SHP77 (cell line): ENCODE results near the gene PRPSAP1.

Experiments used
- DNase-seq, 2 experiments: peaks; one replicate each; lab custom pipeline; 2025; lab: John Stamatoyannopoulos, UW

PRPSAP1 gene

GRCh38 chr17:76353599-76354316, at the start of gene PRPSAP1:
Gene PRPSAP1, minus strand, starts transcription at chr17:76353916. Its CDS starts 213 bp downstream, at chr17:76353703.
- peak; percentile 96 for DNase-seq

- DNase-seq = no peak
Measured at GRCh38 chr17:76402711-76403110, 49.0 kb upstream of the PRPSAP1 start.

GRCh38 chr17:76399175-76400172, 45.8 kb upstream of the PRPSAP1 start:
- no peak for DNase-seq

GRCh38 chr17:76398523-76399174, 44.9 kb upstream of the PRPSAP1 start:
- no peak for DNase-seq

GRCh38 chr17:76397687-76398522, 44.2 kb upstream of the PRPSAP1 start:
- peak; percentile 93 for DNase-seq

- no peak for DNase-seq
Measured at GRCh38 chr17:76397184-76397583, 43.5 kb upstream of the PRPSAP1 start.

- no peak for DNase-seq
Measured at GRCh38 chr17:76395980-76396379, 42.3 kb upstream of the PRPSAP1 start.

- DNase-seq = no peak
Measured at GRCh38 chr17:76394166-76394565, 40.5 kb upstream of the PRPSAP1 start.

GRCh38 chr17:76391200-76391715, 37.5 kb upstream of the PRPSAP1 start:
- DNase-seq = no peak

GRCh38 chr17:76390003-76390421, 36.3 kb upstream of the PRPSAP1 start:
- no peak for DNase-seq

- no peak for DNase-seq
Measured at GRCh38 chr17:76388966-76389888, 35.5 kb upstream of the PRPSAP1 start.

- peak in 1 of 2 experiments; percentile 65 for DNase-seq
Measured at GRCh38 chr17:76386966-76387765, 33.5 kb upstream of the PRPSAP1 start.

- DNase-seq = peak; percentile 56 to 65
Measured at GRCh38 chr17:76385892-76386786, 32.4 kb upstream of the PRPSAP1 start.

- DNase-seq = no peak
Measured at GRCh38 chr17:76384987-76385891, 31.5 kb upstream of the PRPSAP1 start.

GRCh38 chr17:76384222-76384986, 30.7 kb upstream of the PRPSAP1 start, which contains the start of gene SPHK1:
Gene SPHK1, plus strand, starts transcription at chr17:76384609. Its CDS starts 1,036 bp downstream, at chr17:76385645.
- peak; percentile 31 to 72 for DNase-seq
